Measurements from ENCODE around the gene SNX24.
"Not testable (repeated sequence)": the region's sequence is repeated elsewhere in the genome, so short reads cannot be mapped to it uniquely, and the experiment has no call there.

The SNX24 gene, protein sequence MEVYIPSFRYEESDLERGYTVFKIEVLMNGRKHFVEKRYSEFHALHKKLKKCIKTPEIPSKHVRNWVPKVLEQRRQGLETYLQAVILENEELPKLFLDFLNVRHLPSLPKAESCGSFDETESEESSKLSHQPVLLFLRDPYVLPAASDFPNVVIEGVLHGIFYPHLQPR

GRCh38 chr5:122845229-122846050, at the start of gene SNX24:
SNX24 (plus strand) TSS chr5:122845613; CDS start chr5:122845634, 21 bp downstream.
- DNase-seq (ENCODE audit: extremely low read depth in 1 of 2, low read depth in 1 of 2): peak in 1 of 2 donors; percentile 50

DNA sequence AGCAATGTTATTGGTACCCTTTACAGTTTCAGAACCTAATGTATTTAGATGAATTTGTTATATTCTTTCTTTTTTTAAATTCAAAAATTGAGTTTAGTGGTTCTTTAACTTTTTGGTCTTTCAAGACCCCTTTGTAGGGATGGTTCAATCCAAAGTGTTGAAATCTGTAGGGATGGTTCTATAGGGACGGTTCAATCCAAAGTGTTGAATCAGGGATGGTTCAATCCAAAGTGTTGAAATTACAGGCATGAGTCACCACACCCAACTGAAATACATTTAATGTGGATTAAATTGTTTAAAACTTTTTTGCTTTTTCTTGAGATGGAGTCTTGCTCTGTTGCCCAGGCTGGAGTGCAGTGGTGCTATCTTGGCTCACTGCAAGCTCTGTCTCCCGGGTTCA, 39.9 kb upstream of the SNX24 start:
- no peak for DNase-seq (ENCODE audit: extremely low read depth in 1 of 2, low read depth in 1 of 2)

GRCh38 chr5:122810405-122810804, 35.0 kb upstream of the SNX24 start:
- DNase-seq (ENCODE audit: extremely low read depth in 1 of 2, low read depth in 1 of 2): no peak

DNA sequence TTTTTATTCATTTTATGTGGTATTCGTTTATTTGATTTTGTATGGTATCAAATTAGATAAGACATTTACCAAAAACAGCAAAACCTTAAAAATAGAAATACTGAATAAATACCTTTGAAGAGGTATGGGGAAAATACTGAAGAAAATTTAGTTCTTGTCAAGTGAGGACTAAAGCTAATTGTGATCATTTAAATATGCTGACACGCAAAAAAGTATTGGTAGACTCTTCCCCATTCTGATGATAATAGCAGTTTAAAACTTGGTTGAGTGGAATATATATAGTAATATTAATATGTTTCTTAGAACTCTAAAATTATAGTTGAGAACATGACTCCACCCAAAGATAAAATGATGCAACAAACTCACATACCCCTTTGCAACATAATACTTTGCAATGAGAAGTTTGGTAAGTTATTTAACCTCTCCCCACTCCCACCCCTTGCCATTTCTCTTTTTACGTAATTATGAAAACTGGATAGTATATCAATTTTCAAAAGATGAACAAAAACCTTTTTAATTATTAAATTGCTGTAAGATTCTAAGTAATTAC, 30.1 kb upstream of the SNX24 start:
- DNase-seq (ENCODE audit: extremely low read depth in 1 of 2, low read depth in 1 of 2): no peak

GRCh38 chr5:122816756-122817155, 28.7 kb upstream of the SNX24 start:
- DNase-seq (ENCODE audit: extremely low read depth in 1 of 2, low read depth in 1 of 2): no peak

DNA sequence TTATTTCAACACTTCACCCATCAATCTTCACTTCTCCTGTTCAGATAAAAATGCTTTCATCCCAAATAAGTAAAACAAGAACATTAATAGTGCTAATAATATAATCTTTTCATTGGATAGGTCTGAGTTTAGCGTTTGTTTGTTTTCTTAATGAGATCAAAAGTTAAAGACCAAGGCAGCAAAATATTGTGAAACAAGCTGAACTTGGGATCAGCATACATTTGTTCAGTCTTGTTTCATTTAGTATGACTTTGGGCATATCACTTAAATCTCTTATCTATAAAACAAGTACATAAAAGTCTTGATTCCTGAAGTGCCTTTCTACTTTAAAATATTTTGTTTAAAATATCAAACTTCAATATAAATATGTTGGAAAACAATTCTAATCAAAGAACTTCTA, 13.4 kb upstream of the SNX24 start:
- no peak for DNase-seq (ENCODE audit: extremely low read depth in 1 of 2, low read depth in 1 of 2)

GRCh38 chr5:122835681-122836080, 9.7 kb upstream of the SNX24 start:
- DNase-seq (ENCODE audit: extremely low read depth in 1 of 2, low read depth in 1 of 2): no peak

DNA sequence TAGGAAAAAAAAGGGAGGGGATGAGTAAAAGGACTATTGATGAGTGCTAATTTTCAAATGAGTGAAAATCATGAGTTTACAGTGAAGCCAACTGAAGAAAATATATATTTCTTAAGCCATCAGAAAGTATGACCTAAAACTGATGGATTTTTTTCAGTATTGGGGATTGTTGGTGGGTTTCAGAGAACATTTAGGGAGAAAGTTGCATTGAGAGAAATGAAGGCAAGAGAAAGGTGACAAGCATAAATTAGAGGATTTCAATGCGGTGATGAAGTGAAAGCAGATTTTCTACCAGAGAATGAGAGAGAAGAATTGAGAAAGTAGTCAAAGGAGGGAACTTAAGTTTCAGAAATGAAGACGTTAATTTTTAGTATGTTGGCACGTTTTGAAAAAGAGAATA, 8.5 kb upstream of the SNX24 start:
- DNase-seq (ENCODE audit: extremely low read depth in 1 of 2, low read depth in 1 of 2): no peak

- no peak for DNase-seq (ENCODE audit: extremely low read depth in 1 of 2, low read depth in 1 of 2)
These were observed 5.7 kb upstream of the SNX24 start for GRCh38 chr5:122839731-122840130.

GRCh38 chr5:122842016-122842580, 3.3 kb upstream of the SNX24 start:
- no peak for DNase-seq (ENCODE audit: extremely low read depth in 1 of 2, low read depth in 1 of 2)

- no peak for DNase-seq (ENCODE audit: extremely low read depth in 1 of 2, low read depth in 1 of 2)
These were observed 1.1 kb upstream of the SNX24 start for GRCh38 chr5:122844136-122844909.

GRCh38 chr5:122844910-122845228, 544 bp upstream of the SNX24 start:
- DNase-seq (ENCODE audit: extremely low read depth in 1 of 2, low read depth in 1 of 2): no peak

DNA sequence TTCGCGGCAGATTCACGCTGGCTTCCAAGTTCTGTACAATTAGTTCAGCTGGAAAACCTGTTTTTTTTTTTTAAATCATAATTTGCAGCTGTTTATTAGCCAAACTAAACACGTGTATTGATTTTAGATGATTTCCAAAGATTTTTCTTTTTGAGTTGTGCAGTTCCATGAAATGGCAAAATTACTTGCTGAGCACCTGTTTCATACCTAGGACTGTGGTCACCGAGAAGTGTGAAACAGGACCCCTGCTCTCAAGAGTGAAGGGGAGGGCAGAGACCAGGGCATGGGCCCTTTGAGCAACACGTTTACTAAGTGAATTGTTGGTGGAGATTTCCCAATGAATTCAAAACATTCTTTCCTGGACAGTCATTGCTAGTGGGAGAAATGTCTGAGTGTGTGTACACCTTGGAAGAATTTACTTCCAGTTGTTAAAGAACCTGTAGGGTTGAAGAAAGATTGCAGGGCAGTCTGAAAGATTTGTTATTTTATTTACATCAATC, 688 bp downstream of the SNX24 start:
- no peak for DNase-seq (ENCODE audit: extremely low read depth in 1 of 2, low read depth in 1 of 2)

DNA sequence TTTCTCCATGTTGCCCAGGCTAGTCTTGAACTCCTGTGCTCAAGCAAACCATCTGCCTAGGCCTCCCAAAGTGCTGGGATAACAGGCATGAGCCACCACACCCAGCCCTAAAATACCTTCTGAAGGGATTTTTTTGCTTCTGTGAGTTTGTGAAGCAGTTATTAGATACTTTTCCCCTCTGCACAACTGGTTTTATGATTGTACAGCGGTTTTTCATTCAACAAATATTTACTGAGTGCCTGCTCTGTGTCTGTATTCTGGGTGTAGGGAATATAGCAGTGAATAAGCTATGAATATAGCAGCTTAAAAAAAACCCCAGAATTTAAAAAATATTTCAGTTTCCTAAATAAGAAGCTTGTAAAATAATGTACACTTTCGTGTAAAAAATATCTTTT, 2.3 kb downstream of the SNX24 start:
- DNase-seq (ENCODE audit: extremely low read depth in 1 of 2, low read depth in 1 of 2): no peak

- no peak for DNase-seq (ENCODE audit: extremely low read depth in 1 of 2, low read depth in 1 of 2)
These were observed 4.4 kb downstream of the SNX24 start for GRCh38 chr5:122849771-122850170.

GRCh38 chr5:122857538-122857937, 12.1 kb downstream of the SNX24 start:
- not testable (repeated sequence) for DNase-seq (ENCODE audit: extremely low read depth in 1 of 2, low read depth in 1 of 2)

- no peak for DNase-seq (ENCODE audit: extremely low read depth in 1 of 2, low read depth in 1 of 2)
These were observed 13.0 kb downstream of the SNX24 start for GRCh38 chr5:122858451-122858850.

- no peak for DNase-seq (ENCODE audit: extremely low read depth in 1 of 2, low read depth in 1 of 2)
These were observed 17.8 kb downstream of the SNX24 start for GRCh38 chr5:122863240-122863639.

DNA sequence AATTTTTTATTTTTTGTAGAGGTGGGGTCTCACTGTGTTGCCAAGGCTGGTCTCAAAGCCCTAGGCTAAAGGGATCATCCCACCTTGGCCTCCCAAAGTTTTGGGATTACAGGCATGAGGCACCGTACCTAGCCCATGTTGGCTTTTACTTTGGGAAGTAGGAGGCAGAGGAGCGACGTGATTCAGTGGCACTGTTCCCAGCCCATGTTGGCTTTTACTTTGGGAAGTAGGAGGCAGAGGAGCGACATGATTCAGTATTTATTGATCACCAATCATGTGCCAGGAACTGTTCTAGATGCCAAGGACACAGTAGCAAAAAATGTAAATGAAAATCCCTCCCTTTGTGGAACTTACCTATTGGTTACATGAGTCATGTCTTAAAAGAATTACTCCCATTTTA, 18.3 kb downstream of the SNX24 start:
- DNase-seq (ENCODE audit: extremely low read depth in 1 of 2, low read depth in 1 of 2): no peak

DNA sequence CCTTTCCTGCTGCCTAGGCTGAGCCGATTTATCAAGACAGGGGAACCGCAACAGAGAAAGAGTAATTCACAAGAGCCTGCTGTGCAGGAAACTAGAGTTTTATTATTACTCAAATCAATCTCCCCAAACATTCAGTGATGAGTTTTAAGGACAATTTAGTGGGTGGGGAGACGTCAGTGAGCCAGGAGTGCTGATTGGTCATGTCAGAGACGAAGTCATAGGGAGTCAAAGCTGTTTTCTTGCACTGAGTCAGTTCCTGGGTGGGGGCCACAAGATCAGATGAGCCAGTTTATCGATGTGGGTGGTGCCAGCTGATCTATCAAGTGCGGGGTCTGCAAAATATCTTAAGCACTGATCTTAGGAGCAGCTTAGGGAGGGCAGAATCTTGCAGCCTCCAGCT, 19.0 kb downstream of the SNX24 start:
- no peak for DNase-seq (ENCODE audit: extremely low read depth in 1 of 2, low read depth in 1 of 2)

DNA sequence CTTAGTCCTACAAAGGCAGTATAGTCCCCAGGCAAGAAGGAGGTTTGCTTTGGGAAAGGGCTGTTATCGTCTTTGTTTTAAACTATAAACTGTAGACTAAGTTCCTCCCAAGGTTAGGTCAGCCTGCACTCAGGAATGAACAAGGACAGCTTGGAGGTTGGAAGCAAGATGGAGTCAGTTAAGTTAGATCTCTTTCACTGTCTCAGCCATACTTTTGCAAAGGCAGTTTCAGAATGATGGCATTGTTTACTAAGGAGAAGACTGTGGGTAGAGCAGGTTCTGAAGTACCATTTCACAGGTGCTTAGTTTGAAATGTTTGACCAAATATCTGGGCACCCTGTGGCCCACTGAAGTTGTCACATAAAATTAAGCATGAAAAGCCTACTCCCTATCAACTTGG, 19.4 kb downstream of the SNX24 start:
- DNase-seq (ENCODE audit: extremely low read depth in 1 of 2, low read depth in 1 of 2): no peak

Measured in activated CD8-positive, alpha-beta memory T cell treated with anti-CD3 and anti-CD28 coated beads for 1 hour (primary cell).